Nephron progenitor cell (in vitro differentiated cells): ENCODE measurements around the gene RCSD1.

ENCODE experiments used
- DNase-seq: peaks from one replicate; pipeline ENCODE4 v3.0.0; 2021
- H3K27ac Mint-ChIP-seq: 2 replicates; pipeline ENCODE4 v1.8.0; 2021; ENCODE audit warnings: mild to moderate bottlenecking, moderate library complexity, mixed read lengths
- H3K27me3 Mint-ChIP-seq: 2 replicates; pipeline ENCODE4 v1.8.0; 2021; ENCODE audit warnings: mild to moderate bottlenecking, low read depth, mixed read lengths; ENCODE audit not compliant: poor library complexity
- H3K36me3 Mint-ChIP-seq: 2 replicates; pipeline ENCODE4 v1.8.0; 2021; ENCODE audit warnings: low read depth, mixed read lengths
- H3K4me1 Mint-ChIP-seq: 2 replicates; pipeline ENCODE4 v1.8.0; 2021; ENCODE audit warnings: mixed read lengths
- H3K4me3 Mint-ChIP-seq: 2 replicates; pipeline ENCODE4 v1.8.0; 2021; ENCODE audit warnings: mild to moderate bottlenecking, moderate library complexity, mixed read lengths
- H3K9me3 Mint-ChIP-seq: 2 replicates; pipeline ENCODE4 v1.8.0; 2021; ENCODE audit warnings: mild to moderate bottlenecking, moderate library complexity, mixed read lengths
- TF ChIP-seq, protein P1 (sequence below): fragments of 200-600 bp; sonication (generic); IDR thresholded peaks from 2 replicates; pipeline ENCODE4 v1.5.0; 2021; ENCODE audit warnings: antibody characterized with exemption

Gene RCSD1

DNA sequence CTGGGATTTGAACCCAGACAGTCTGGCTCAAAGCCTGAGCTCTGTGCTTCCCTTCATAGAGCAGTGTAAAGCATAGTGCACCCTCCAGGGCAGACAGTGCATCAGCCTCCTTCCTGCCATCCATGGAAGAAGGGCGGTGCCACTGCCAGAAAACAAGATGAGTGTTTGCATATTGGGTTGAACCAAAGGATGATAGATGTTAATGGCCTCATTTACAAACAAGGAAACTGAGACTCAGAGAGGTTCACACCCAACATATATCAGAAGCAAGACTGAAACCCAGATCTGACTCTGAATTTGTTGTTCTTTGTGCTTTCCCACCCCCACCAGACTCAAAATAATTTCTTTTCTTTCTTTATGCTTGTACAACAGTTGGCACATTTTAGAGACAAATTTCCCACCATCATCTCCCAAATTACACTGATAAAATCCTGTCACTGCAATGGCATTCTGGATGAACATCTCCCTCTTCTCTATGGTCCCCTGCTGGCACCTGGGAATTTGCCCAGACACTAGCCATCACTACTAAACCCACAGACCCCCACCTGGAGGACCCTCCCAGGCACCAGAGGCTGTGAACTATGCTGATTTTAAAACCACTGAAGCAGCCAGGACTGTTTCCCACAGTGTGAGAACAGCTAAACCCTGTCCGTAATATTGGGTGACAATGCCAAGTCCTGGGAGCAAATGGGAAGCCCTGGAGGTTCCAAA lies 46.3 kb downstream of the RCSD1 start:
- Mint-ChIP-seq H3K36me3 (no peaks in the 10 kb centered on the region), H3K4me1 (peaks cover 14% of the 10 kb centered on the region), H3K27me3 (peaks cover 8% of the 10 kb centered on the region), H3K9me3 (no peaks in the 10 kb centered on the region), H3K4me3 (no peak overlapping the region), H3K27ac (no peak overlapping the region)
- TF ChIP-seq, protein P1, sequence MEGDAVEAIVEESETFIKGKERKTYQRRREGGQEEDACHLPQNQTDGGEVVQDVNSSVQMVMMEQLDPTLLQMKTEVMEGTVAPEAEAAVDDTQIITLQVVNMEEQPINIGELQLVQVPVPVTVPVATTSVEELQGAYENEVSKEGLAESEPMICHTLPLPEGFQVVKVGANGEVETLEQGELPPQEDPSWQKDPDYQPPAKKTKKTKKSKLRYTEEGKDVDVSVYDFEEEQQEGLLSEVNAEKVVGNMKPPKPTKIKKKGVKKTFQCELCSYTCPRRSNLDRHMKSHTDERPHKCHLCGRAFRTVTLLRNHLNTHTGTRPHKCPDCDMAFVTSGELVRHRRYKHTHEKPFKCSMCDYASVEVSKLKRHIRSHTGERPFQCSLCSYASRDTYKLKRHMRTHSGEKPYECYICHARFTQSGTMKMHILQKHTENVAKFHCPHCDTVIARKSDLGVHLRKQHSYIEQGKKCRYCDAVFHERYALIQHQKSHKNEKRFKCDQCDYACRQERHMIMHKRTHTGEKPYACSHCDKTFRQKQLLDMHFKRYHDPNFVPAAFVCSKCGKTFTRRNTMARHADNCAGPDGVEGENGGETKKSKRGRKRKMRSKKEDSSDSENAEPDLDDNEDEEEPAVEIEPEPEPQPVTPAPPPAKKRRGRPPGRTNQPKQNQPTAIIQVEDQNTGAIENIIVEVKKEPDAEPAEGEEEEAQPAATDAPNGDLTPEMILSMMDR, result no peak
- no peak for DNase-seq

DNA sequence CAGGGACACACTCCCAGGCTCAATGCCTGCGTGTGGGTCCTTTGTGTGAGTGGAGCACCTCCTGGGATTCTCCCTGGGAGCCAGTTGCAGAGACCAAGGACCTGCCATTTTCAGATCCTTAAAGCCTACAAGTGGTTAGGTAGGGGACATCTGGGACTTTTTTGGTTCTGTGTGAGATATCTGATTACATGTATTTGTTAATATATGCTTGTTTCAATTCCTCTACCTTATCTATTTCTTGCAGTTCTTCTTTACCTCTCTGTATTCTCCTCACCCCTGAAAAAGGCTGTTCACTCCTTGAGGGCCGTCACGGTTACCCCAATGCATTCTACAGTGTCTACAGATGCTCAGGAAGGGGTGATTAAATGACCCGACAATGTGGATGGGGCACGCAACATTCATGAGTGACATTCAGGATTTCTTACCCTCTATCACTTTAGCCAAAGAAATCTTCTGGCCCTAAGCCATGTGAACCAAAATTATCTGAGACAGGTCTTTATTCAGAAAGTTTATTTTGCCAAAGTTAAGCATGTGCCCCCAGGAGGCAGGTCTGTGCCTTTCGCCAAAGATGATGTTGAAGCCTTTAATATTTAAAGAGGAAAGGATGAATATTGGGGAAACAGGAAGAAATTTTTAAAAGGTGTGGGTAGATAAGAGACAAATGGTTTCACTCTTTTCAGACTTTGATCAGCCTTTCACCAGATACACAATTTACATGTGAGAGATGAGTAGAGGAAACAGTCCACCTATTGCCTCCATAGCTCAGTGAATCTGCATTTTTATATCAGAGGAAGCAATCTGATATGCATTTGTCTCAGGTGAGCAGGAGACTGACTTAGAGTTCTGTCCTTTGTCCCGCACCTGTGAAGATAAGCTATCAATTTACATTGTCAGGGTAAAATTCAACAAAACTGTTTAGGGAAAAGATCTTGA lies 47.1 kb downstream of the RCSD1 start:
- no peaks in the 10 kb centered on the region for H3K36me3 Mint-ChIP-seq
- no peak overlapping the region for H3K4me3 Mint-ChIP-seq
- H3K27ac Mint-ChIP-seq, result no peak overlapping the region
- no peaks in the 10 kb centered on the region for H3K9me3 Mint-ChIP-seq
- H3K27me3 Mint-ChIP-seq, result peaks cover 6% of the 10 kb centered on the region
- TF ChIP-seq, protein P1, result no peak
- no peak for DNase-seq
- H3K4me1 Mint-ChIP-seq, result peaks cover 12% of the 10 kb centered on the region

DNA sequence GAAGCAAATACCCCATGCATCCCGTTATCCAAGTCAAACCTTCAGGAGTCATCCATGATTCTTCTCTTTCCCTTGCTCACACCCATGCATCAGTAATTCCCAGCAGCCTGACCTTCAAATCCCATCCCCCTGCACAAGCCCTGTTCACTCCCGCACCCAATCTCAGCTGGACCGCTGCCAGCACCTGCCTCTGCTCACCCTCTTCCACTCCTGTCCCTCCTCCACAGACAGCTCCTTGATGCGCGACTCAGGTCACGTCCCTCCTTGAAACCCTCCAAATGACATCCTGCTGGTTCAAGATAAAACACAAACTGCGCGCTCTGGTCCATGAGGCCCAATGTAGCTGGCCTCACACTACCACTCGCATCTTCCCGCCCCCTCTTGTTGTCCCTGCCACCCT lies 48.4 kb downstream of the RCSD1 start:
- H3K9me3 Mint-ChIP-seq, result no peaks in the 10 kb centered on the region
- peaks cover 3% of the 10 kb centered on the region for H3K27me3 Mint-ChIP-seq
- H3K4me1 Mint-ChIP-seq, result peaks cover 20% of the 10 kb centered on the region
- H3K36me3 Mint-ChIP-seq, result no peaks in the 10 kb centered on the region
- no peak for DNase-seq
- TF ChIP-seq, protein P1, result no peak
- no peak overlapping the region for H3K4me3 Mint-ChIP-seq
- no peak overlapping the region for H3K27ac Mint-ChIP-seq

DNA sequence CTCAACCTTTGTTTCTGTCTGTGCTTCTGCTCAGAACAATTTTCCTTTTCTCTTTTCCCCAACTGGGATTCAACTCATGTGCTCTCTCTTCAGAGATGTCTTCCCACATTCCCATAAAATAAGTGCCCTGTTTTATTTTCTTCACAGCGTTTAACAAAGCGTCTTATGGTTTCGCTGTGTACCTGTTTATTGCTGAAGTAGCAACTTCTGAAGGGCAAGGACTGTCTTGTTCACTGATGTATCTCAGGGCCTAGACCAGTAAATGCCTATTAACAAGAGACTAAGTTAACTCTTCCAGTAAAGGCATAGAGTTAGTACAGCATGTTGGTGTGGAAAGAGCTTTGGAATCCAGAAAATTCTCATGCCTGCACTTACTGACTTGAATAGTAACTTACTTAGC lies 48.8 kb downstream of the RCSD1 start:
- Mint-ChIP-seq H3K27ac (no peak overlapping the region), H3K27me3 (peaks cover 2% of the 10 kb centered on the region), H3K36me3 (no peaks in the 10 kb centered on the region), H3K9me3 (no peaks in the 10 kb centered on the region), H3K4me3 (no peak overlapping the region), H3K4me1 (peaks cover 24% of the 10 kb centered on the region)
- TF ChIP-seq, protein P1, result no peak
- no peak for DNase-seq

DNA sequence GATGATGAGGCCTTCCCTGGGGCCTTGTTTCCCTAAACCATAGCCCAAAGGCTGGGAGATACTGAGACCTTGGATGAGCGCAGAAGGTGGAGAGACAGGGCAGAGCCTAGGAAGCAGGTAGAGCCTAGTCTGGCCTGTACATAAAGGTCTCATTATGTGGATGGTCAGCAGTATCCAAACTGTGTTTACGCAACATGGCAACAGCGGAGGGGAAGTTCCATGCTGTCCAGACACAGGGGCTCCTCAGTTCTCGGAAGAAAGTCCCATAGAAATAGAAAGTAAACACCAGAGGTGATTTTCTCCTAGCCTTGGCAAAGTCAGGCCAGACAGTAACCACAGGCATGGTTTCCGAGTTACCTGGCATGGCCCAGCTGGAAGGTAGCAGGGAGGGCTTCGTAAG lies 49.7 kb downstream of the RCSD1 start:
- TF ChIP-seq, protein P1, result no peak
- Mint-ChIP-seq H3K27ac (no peak overlapping the region), H3K4me3 (no peak overlapping the region), H3K27me3 (peaks cover 4% of the 10 kb centered on the region), H3K36me3 (no peaks in the 10 kb centered on the region), H3K4me1 (peaks cover 31% of the 10 kb centered on the region), H3K9me3 (no peaks in the 10 kb centered on the region)
- no peak for DNase-seq
